Loucy (cell line): Measurements from ENCODE around the gene INTS11.

Experiments
- CTCF ChIP-seq: fragments of 200-600 bp; sonication (generic); conservative IDR thresholded peaks from 2 replicates; pipeline ENCODE4 v1.5.1; 2014; ENCODE audit warnings: mild to moderate bottlenecking, antibody characterized with exemption, low read length
- EZH2phosphoT487 ChIP-seq: fragments of 200-600 bp; IDR thresholded peaks from 2 replicates; pipeline ENCODE4 v1.6.1; 2018; ENCODE audit warnings: antibody characterized with exemption, mild to moderate bottlenecking, moderate library complexity, borderline replicate concordance

- no peak for TF ChIP-seq CTCF
- TF ChIP-seq EZH2phosphoT487, result no peak
Measured at GRCh38 chr1:1373051-1373814, 48.8 kb upstream of the INTS11 start.
